IMR-90 (cell line): Measurements from ENCODE around the gene ZNF280B. TPM values are rescaled to one million over a fixed set of nuclear protein-coding genes. Genes with fewer than 3 reads are reported as not detected.

Experiments used
- ATAC-seq: fragments of 200-7000 bp; cut with Tn5 transposase; 2 replicates; pipeline ENCODE4 v1.9.1; 2020; ENCODE audit warnings: low read depth, mild to moderate bottlenecking, moderate library complexity
- BruUV-seq: library from RNA; stranded (reverse); fragments of 400-500 nt; replicated peaks from 2 replicates; lab custom pipeline; 2021; lab: Mats Ljungman, UMichigan
- CTCF ChIA-PET: fragments of 300-600 bp; formaldehyde crosslinking; extraction: SDS; loops from one replicate; lab custom pipeline; 2021; ENCODE audit warnings: antibody characterized with exemption; lab: Yijun Ruan, JAX
- POLR2A ChIA-PET: fragments of 300-600 bp; sonication (Branson Sonifier 250); formaldehyde crosslinking; loops from one replicate; lab custom pipeline; 2022; ENCODE audit warnings: antibody characterized with exemption; ENCODE audit not compliant: unreplicated experiment; lab: Charles Lee
- DNase-seq: peaks from one replicate; pipeline ENCODE4 v3.0.0; 2013
- H2AFZ ChIP-seq: replicated peaks from 2 replicates; pipeline ENCODE3; 2013; ENCODE audit warnings: low read length, mild to moderate bottlenecking; ENCODE audit not compliant: poor library complexity
- H2AK5ac ChIP-seq: 2 replicates; pipeline ENCODE4 v1.6.1; 2013; ENCODE audit warnings: low read depth, low read length, inconsistent platforms
- H2AK9ac ChIP-seq: replicated peaks from 2 replicates; pipeline ENCODE3; 2013; ENCODE audit warnings: mild to moderate bottlenecking, low read depth, low read length, moderate library complexity; ENCODE audit not compliant: poor library complexity
- H2BK120ac ChIP-seq: 2 replicates; pipeline ENCODE4 v1.6.1; 2013; ENCODE audit warnings: low read depth, low read length, inconsistent platforms
- H2BK15ac ChIP-seq: 3 replicates; pipeline ENCODE4 v1.6.1; 2013; ENCODE audit warnings: low read depth, low read length, inconsistent platforms
- H2BK20ac ChIP-seq: 2 replicates; pipeline ENCODE4 v1.6.1; 2013; ENCODE audit warnings: low read depth, mild to moderate bottlenecking, inconsistent platforms, low read length, moderate library complexity
- H2BK5ac ChIP-seq: 2 replicates; pipeline ENCODE4 v1.6.1; 2013; ENCODE audit warnings: mild to moderate bottlenecking, low read depth, low read length, inconsistent platforms; ENCODE audit not compliant: poor library complexity, severe bottlenecking
- H3K14ac ChIP-seq: replicated peaks from 2 replicates; pipeline ENCODE4 v1.6.1; 2013; ENCODE audit warnings: low read depth, low read length, inconsistent platforms
- H3K18ac ChIP-seq: 2 replicates; pipeline ENCODE4 v1.6.1; 2013; ENCODE audit warnings: low read depth, low read length, control low read depth
- H3K23ac ChIP-seq: 2 replicates; pipeline ENCODE4 v1.6.1; 2013; ENCODE audit warnings: low read depth, low read length, inconsistent platforms
- H3K27ac ChIP-seq: 2 replicates; pipeline ENCODE4 v1.5.1; 2013; ENCODE audit warnings: mild to moderate bottlenecking, control low read depth, low read length; ENCODE audit not compliant: insufficient read depth
- H3K27me3 ChIP-seq: 2 replicates; pipeline ENCODE4 v1.6.1; 2013; ENCODE audit warnings: low read length; ENCODE audit not compliant: control insufficient read depth, insufficient read depth
- H3K36me3 ChIP-seq: 2 replicates; pipeline ENCODE4 v1.6.1; 2013; ENCODE audit warnings: low read length, mixed read lengths; ENCODE audit not compliant: control insufficient read depth, insufficient read depth
- H3K4ac ChIP-seq: 2 replicates; pipeline ENCODE4 v1.6.1; 2013; ENCODE audit warnings: low read depth, low read length, inconsistent platforms
- H3K4me1 ChIP-seq: 2 replicates; pipeline ENCODE4 v1.6.1; 2013; ENCODE audit warnings: low read length, mixed read lengths; ENCODE audit not compliant: control insufficient read depth, insufficient read depth
- H3K4me2 ChIP-seq: 2 replicates; pipeline ENCODE4 v1.6.1; 2013; ENCODE audit warnings: low read depth, mild to moderate bottlenecking, control low read depth, low read length, moderate library complexity
- H3K4me3 ChIP-seq: 2 replicates; pipeline ENCODE4 v1.5.1; 2013; ENCODE audit warnings: low read depth, mild to moderate bottlenecking, control low read depth, low read length, moderate library complexity; ENCODE audit not compliant: insufficient read depth
- H3K56ac ChIP-seq: 2 replicates; pipeline ENCODE4 v1.6.1; 2013; ENCODE audit warnings: low read length, inconsistent platforms; ENCODE audit not compliant: insufficient read depth; ENCODE audit errors: extremely low read depth
- H3K79me1 ChIP-seq, 2 experiments: 2 replicates each; pipeline ENCODE4 v1.6.1; 2013; ENCODE audit warnings: low read length in 2 of 2, inconsistent platforms in 1 of 2, low read depth in 1 of 2
- H3K9ac ChIP-seq: 2 replicates; pipeline ENCODE4 v1.6.1; 2013; ENCODE audit warnings: low read depth, low read length, control low read depth
- H3K9me1 ChIP-seq: 2 replicates; pipeline ENCODE4 v1.6.1; 2013; ENCODE audit warnings: low read length, inconsistent platforms; ENCODE audit not compliant: insufficient read depth
- H3K9me3 ChIP-seq: 2 replicates; pipeline ENCODE4 v1.6.1; 2013; ENCODE audit warnings: low read length; ENCODE audit not compliant: control insufficient read depth, insufficient read depth
- H4K20me1 ChIP-seq: 2 replicates; pipeline ENCODE4 v1.6.1; 2013; ENCODE audit warnings: low read length, inconsistent platforms; ENCODE audit not compliant: insufficient read depth
- H4K5ac ChIP-seq: 2 replicates; pipeline ENCODE4 v1.6.1; 2013; ENCODE audit warnings: mild to moderate bottlenecking, low read depth, low read length, control low read depth
- H4K8ac ChIP-seq, 2 experiments: 2 replicates each; pipeline ENCODE4 v1.6.1; 2013; ENCODE audit warnings: low read depth in 2 of 2, low read length in 2 of 2, control low read depth in 1 of 2, inconsistent platforms in 1 of 2
- H4K91ac ChIP-seq: 2 replicates; pipeline ENCODE4 v1.6.1; 2013; ENCODE audit warnings: low read depth, low read length, inconsistent platforms; ENCODE audit not compliant: insufficient read depth
- BHLHE40 ChIP-seq: fragments of 150-350 bp; IDR thresholded peaks from 2 replicates; pipeline ENCODE4 v1.6.1; 2016; ENCODE audit warnings: mild to moderate bottlenecking, low read depth, low read length
- CEBPB ChIP-seq: IDR thresholded peaks from 2 replicates; pipeline ENCODE4 v1.6.1; 2012; ENCODE audit warnings: low read depth, low read length, improper control_type of control experiment
- CHD1 ChIP-seq: IDR thresholded peaks from 2 replicates; pipeline ENCODE4 v1.6.1; 2012; ENCODE audit warnings: low read depth, low read length, improper control_type of control experiment
- FOS ChIP-seq: fragments of 150-350 bp; IDR thresholded peaks from 2 replicates; pipeline ENCODE4 v1.6.1; 2016; ENCODE audit warnings: low read depth, low read length
- MAFK ChIP-seq: IDR thresholded peaks from 2 replicates; pipeline ENCODE4 v1.6.1; 2012; ENCODE audit warnings: low read depth, low read length, improper control_type of control experiment
- MAZ ChIP-seq: IDR thresholded peaks from 2 replicates; pipeline ENCODE4 v1.6.1; 2012; ENCODE audit warnings: low read depth, mild to moderate bottlenecking, low read length, improper control_type of control experiment, moderate library complexity, borderline replicate concordance
- MXI1 ChIP-seq: IDR thresholded peaks from 2 replicates; pipeline ENCODE4 v1.6.1; 2012; ENCODE audit warnings: low read depth, mild to moderate bottlenecking, low read length, moderate library complexity, borderline replicate concordance
- NFE2L2 ChIP-seq: fragments of 150-350 bp; IDR thresholded peaks from 2 replicates; pipeline ENCODE4 v1.6.1; 2016; ENCODE audit warnings: low read depth, mild to moderate bottlenecking, low read length
- POLR2A ChIP-seq: IDR thresholded peaks from 2 replicates; pipeline ENCODE4 v1.6.1; 2012; ENCODE audit warnings: mild to moderate bottlenecking, low read depth, low read length
- RAD21 ChIP-seq: IDR thresholded peaks from 2 replicates; pipeline ENCODE4 v1.6.1; 2012; ENCODE audit warnings: low read length, improper control_type of control experiment
- RCOR1 ChIP-seq: IDR thresholded peaks from 2 replicates; pipeline ENCODE4 v1.6.1; 2012; ENCODE audit warnings: mild to moderate bottlenecking, low read length, improper control_type of control experiment; ENCODE audit not compliant: insufficient replicate concordance
- RFX5 ChIP-seq: IDR thresholded peaks from 2 replicates; pipeline ENCODE4 v1.8.0; 2012; ENCODE audit warnings: low read depth, mild to moderate bottlenecking, low read length, moderate library complexity
- SMC3 ChIP-seq: fragments of 150-350 bp; IDR thresholded peaks from 2 replicates; pipeline ENCODE4 v1.6.1; 2016; ENCODE audit warnings: low read depth, mild to moderate bottlenecking, antibody characterized with exemption, low read length, moderate library complexity
- WGBS, 2 experiments: methylation state at CpG; one replicate each; pipeline versions ENCODE4 v1.1.5 to v1.1.7; 2013; ENCODE audit warnings: missing lambda C conversion rate in 2 of 2; ENCODE audit not compliant: insufficient read length in 1 of 2; ENCODE audit errors: extremely low coverage in 2 of 2; 5-methylcytosine and 5-hydroxymethylcytosine counted together
- dilution Hi-C: fragments of 300-500 bp; cut with HindIII; formaldehyde crosslinking; loops from one replicate; pipeline ENCODE4 v1.14.3; 2018; ENCODE audit warnings: low sequenced_read_pairs; ENCODE audit not compliant: unreplicated experiment
- in situ Hi-C: fragments of 300-500 bp; cut with MboI; formaldehyde crosslinking; loops from 3 replicates; pipeline ENCODE4 v1.14.3; 2019; ENCODE audit warnings: low sequenced_read_pairs, inconsistent platforms, mixed read lengths
- intact Hi-C: fragments of 100-400 bp; cut with micrococcal nuclease; formaldehyde crosslinking; loops from 2 replicates; pipeline ENCODE4 v1.10.0; 2022
- polyA plus RNA-seq, 3 experiments: library from polyadenylated mRNA; depleted of rRNA; stranded (reverse); fragments of >200 nt; gene quantifications; 2 replicates each; pipeline ENCODE4 v1.2.3, GENCODE V29; 2012; ENCODE audit warnings: low replicate concordance in 1 of 3
- total RNA-seq: library from RNA; depleted of rRNA; stranded (reverse); fragments of >200 nt; gene quantifications from 2 replicates; pipeline ENCODE4 v1.2.3, GENCODE V29; 2012
- TF ChIP-seq, protein P1 (sequence below): conservative IDR thresholded peaks from 2 replicates; pipeline ENCODE4 v1.5.1; 2012; ENCODE audit warnings: mild to moderate bottlenecking, low read depth, low read length, improper control_type of control experiment
- TF ChIP-seq, protein P2 (sequence below): fragments of 150-350 bp; IDR thresholded peaks from 2 replicates; pipeline ENCODE4 v1.6.1; 2017; ENCODE audit warnings: mild to moderate bottlenecking, antibody characterized with exemption, low read length, low read depth
- TF ChIP-seq, protein P3 (sequence below): fragments of 150-350 bp; IDR thresholded peaks from 2 replicates; pipeline ENCODE4 v1.6.1; 2016; ENCODE audit warnings: low read depth, mild to moderate bottlenecking, low read length, moderate library complexity, borderline replicate concordance

ZNF280B gene
- total and polyA plus RNA-seq, 2 of the 4 experiments (the other 2 are of a cell fraction), result 0.65 to 1.4 TPM

DNA sequence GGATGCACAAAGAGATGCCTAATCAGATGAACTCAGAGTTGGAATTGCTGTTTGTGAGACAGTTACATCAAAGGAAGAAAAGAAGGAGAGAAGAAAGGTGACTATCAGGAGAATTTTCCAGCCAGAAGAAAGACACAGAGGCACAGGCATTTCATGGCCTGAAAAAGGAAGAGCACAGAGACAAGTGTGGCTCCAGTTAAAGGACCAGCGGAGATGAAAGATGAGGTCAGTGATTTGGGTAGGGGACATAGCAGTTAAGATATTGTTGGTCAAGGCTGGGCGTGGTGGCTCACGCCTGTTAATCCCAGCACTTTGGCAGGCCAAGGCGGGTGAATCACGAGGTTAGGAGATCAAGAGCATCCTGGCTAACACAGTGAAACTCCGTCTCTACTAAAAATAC, 15.0 kb upstream of the ZNF280B start:
- Histone ChIP-seq H3K27me3 (peaks cover 5% of the 10 kb centered on the region), H3K27ac (no peak overlapping the region), H4K91ac (no peak overlapping the region), H4K20me1 (no peaks in the 10 kb centered on the region), H3K9me3 (no peaks in the 10 kb centered on the region), H3K56ac (no peak overlapping the region), H3K4me2 (no peak overlapping the region), H3K36me3 (no peaks in the 10 kb centered on the region), H2BK20ac (no peak overlapping the region), H3K4me3 (no peak overlapping the region), H3K9me1 (no peaks in the 10 kb centered on the region), H2BK5ac (no peak overlapping the region), H2AK5ac (no peak overlapping the region), H2BK120ac (no peak overlapping the region), H4K8ac (no peak overlapping the region), H3K14ac (no peak overlapping the region), H3K4me1 (no peaks in the 10 kb centered on the region), H3K4ac (no peak overlapping the region), H3K23ac (no peak overlapping the region), H2AK9ac (no peak overlapping the region), H3K18ac (no peak overlapping the region), H2BK15ac (no peak overlapping the region), H3K9ac (no peak overlapping the region), H2AFZ (no peak overlapping the region), H3K79me1 (no peaks in the 10 kb centered on the region), H4K5ac (no peak overlapping the region)
- dilution Hi-C loops (no loop called here), intact Hi-C loops (no loop called here), in situ Hi-C loops (no loop called here)
- DNase-seq (no peak), ATAC-seq (no peak)
- no TSS peak for BruUV-seq
- WGBS, 2 experiments, result 90% methylated on average over 3 of the region's 6 CpGs; no CpG with 5 or more reads in 1 of the 2 experiments
- ChIA-PET POLR2A (no interaction called here), CTCF (no interaction called here)
- TF ChIP-seq POLR2A (no peak), CEBPB (no peak), MAFK (no peak), CHD1 (no peak), RFX5 (no peak), MXI1 (no peak), RAD21 (no peak), RCOR1 (no peak), SMC3 (no peak), MAZ (no peak), NFE2L2 (no peak), FOS (no peak), BHLHE40 (no peak)
- TF ChIP-seq, protein P1, sequence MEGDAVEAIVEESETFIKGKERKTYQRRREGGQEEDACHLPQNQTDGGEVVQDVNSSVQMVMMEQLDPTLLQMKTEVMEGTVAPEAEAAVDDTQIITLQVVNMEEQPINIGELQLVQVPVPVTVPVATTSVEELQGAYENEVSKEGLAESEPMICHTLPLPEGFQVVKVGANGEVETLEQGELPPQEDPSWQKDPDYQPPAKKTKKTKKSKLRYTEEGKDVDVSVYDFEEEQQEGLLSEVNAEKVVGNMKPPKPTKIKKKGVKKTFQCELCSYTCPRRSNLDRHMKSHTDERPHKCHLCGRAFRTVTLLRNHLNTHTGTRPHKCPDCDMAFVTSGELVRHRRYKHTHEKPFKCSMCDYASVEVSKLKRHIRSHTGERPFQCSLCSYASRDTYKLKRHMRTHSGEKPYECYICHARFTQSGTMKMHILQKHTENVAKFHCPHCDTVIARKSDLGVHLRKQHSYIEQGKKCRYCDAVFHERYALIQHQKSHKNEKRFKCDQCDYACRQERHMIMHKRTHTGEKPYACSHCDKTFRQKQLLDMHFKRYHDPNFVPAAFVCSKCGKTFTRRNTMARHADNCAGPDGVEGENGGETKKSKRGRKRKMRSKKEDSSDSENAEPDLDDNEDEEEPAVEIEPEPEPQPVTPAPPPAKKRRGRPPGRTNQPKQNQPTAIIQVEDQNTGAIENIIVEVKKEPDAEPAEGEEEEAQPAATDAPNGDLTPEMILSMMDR, result no peak
- TF ChIP-seq, protein P2, sequence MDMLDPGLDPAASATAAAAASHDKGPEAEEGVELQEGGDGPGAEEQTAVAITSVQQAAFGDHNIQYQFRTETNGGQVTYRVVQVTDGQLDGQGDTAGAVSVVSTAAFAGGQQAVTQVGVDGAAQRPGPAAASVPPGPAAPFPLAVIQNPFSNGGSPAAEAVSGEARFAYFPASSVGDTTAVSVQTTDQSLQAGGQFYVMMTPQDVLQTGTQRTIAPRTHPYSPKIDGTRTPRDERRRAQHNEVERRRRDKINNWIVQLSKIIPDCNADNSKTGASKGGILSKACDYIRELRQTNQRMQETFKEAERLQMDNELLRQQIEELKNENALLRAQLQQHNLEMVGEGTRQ, result no peak
- TF ChIP-seq, protein P3, sequence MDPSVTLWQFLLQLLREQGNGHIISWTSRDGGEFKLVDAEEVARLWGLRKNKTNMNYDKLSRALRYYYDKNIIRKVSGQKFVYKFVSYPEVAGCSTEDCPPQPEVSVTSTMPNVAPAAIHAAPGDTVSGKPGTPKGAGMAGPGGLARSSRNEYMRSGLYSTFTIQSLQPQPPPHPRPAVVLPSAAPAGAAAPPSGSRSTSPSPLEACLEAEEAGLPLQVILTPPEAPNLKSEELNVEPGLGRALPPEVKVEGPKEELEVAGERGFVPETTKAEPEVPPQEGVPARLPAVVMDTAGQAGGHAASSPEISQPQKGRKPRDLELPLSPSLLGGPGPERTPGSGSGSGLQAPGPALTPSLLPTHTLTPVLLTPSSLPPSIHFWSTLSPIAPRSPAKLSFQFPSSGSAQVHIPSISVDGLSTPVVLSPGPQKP, result no peak
